ENCODE data around the gene AGFG2. TPM values are rescaled to one million over a fixed set of nuclear protein-coding genes. Genes with fewer than 3 reads are reported as not detected.
A peak's percentile ranks its signal among the peaks of the same experiment; 100 is the strongest.

AGFG2 gene
- total and polyA plus RNA-seq, 2 of the 13 experiments (the other 11 are each of a cell fraction or from before 2014, with no cell fraction given) = 125 to 132 TPM

GRCh38 chr7:100568176-100568895 lies 29.3 kb downstream of the AGFG2 start (continued):
- no peak for TF ChIP-seq TAF15 (IDR thresholded peaks at IDR 0.05; ENCODE audit: low read depth, low read length, poor library complexity, severe bottlenecking)
- TF ChIP-seq DDIT3 (CRISPR knock-in tag; IDR thresholded peaks at IDR 0.05) = no peak; the same call in 1 of the 2 replicates
- no peak; the same call in 1 of the 2 replicates for TF ChIP-seq ZNF761 (CRISPR knock-in tag; conservative IDR thresholded peaks at IDR 0.05)
- no peak for TF ChIP-seq SMARCC2 (IDR thresholded peaks at IDR 0.05)
- no peak for TF ChIP-seq ATF7 (IDR thresholded peaks at IDR 0.05)
- 0 out of 2 replicates have a peak, but pooled peaks have one; percentile 72 for TF ChIP-seq ATF7 (CRISPR knock-in tag; IDR thresholded peaks at IDR 0.05)
- TF ChIP-seq BCL6 (CRISPR knock-in tag; IDR thresholded peaks at IDR 0.05) = peak; percentile 64
- TF ChIP-seq, protein P1, sequence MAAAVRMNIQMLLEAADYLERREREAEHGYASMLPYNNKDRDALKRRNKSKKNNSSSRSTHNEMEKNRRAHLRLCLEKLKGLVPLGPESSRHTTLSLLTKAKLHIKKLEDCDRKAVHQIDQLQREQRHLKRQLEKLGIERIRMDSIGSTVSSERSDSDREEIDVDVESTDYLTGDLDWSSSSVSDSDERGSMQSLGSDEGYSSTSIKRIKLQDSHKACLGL (CRISPR knock-in tag; IDR thresholded peaks at IDR 0.05) = peak; percentile 85
- no peak for TF ChIP-seq MAF1 (CRISPR knock-in tag; IDR thresholded peaks at IDR 0.05; ENCODE audit: borderline replicate concordance)
- TF ChIP-seq MATR3 (CRISPR knock-in tag; IDR thresholded peaks at IDR 0.05) = no peak
- TF ChIP-seq PRPF4 (IDR thresholded peaks at IDR 0.05; ENCODE audit: low read depth, low read length, poor library complexity, severe bottlenecking) = no peak
- peak; percentile 18 for TF ChIP-seq CCAR2 (optimal IDR thresholded peaks at IDR 0.05; ENCODE audit: low read depth, low read length)
- TF ChIP-seq HNF4G (IDR thresholded peaks at IDR 0.05; ENCODE audit: borderline replicate concordance, low read depth, low read length) = peak; percentile 59
- peak; percentile 78; the same call in 1 of the 2 replicates for TF ChIP-seq HNF4G (CRISPR knock-in tag; IDR thresholded peaks at IDR 0.05; ENCODE audit: borderline replicate concordance, low read depth)
- peak; percentile 84 for TF ChIP-seq YEATS4 (CRISPR knock-in tag; IDR thresholded peaks at IDR 0.05; ENCODE audit: borderline replicate concordance)
- TF ChIP-seq, protein P2, sequence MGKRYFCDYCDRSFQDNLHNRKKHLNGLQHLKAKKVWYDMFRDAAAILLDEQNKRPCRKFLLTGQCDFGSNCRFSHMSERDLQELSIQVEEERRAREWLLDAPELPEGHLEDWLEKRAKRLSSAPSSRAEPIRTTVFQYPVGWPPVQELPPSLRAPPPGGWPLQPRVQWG (CRISPR knock-in tag; IDR thresholded peaks at IDR 0.05; ENCODE audit: borderline replicate concordance, low read depth) = peak; percentile 79; the same call in 1 of the 2 replicates
- peak; percentile 61; the same call in 1 of the 2 replicates for TF ChIP-seq ZSCAN12 (CRISPR knock-in tag; IDR thresholded peaks at IDR 0.05)
- TF ChIP-seq FOXK1 (CRISPR knock-in tag; IDR thresholded peaks at IDR 0.05; ENCODE audit: borderline replicate concordance, low read depth) = peak; percentile 80; the same call in 1 of the 2 replicates
- peak; percentile 53; the same call in 1 of the 2 replicates for TF ChIP-seq SKIL (CRISPR knock-in tag; IDR thresholded peaks at IDR 0.05; ENCODE audit: borderline replicate concordance)
- no peak for TF ChIP-seq TBX3 (IDR thresholded peaks at IDR 0.05; ENCODE audit: borderline replicate concordance)
- TF ChIP-seq CCDC6 (CRISPR knock-in tag; IDR thresholded peaks at IDR 0.05) = no peak
- peak; percentile 74 for TF ChIP-seq POLR2G (IDR thresholded peaks at IDR 0.05; ENCODE audit: low read depth, low read length)
- peak; percentile 79 for TF ChIP-seq ZFY (CRISPR knock-in tag; IDR thresholded peaks at IDR 0.05)
- TF ChIP-seq IRF2 (CRISPR knock-in tag; IDR thresholded peaks at IDR 0.05) = peak; percentile 82
- TF ChIP-seq, protein P3, sequence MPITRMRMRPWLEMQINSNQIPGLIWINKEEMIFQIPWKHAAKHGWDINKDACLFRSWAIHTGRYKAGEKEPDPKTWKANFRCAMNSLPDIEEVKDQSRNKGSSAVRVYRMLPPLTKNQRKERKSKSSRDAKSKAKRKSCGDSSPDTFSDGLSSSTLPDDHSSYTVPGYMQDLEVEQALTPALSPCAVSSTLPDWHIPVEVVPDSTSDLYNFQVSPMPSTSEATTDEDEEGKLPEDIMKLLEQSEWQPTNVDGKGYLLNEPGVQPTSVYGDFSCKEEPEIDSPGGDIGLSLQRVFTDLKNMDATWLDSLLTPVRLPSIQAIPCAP (CRISPR knock-in tag; IDR thresholded peaks at IDR 0.05; ENCODE audit: low read depth) = no peak
- no peak for TF ChIP-seq NBN (conservative IDR thresholded peaks at IDR 0.05)
